Skeletal muscle tissue (tissue), 4 donors: ENCODE measurements around the gene FAM3A. TPM values are rescaled to one million over a fixed set of nuclear protein-coding genes. Genes with fewer than 3 reads are reported as not detected.
A peak's percentile ranks its signal among the peaks of the same experiment; 100 is the strongest.
"Not testable (repeated sequence)": the region's sequence is repeated elsewhere in the genome, so short reads cannot be mapped to it uniquely, and the experiment has no call there.

Experiments
- H3K27ac ChIP-seq: one replicate; pipeline ENCODE4 v1.7.0; 2013; ENCODE audit warnings: mild to moderate bottlenecking, low read depth, low read length, inconsistent platforms
- H3K27me3 ChIP-seq, 3 donors: one replicate each; pipeline ENCODE4 v1.7.0; 2013; ENCODE audit warnings: low read length in 3 of 3; ENCODE audit not compliant: control insufficient read depth in 3 of 3, insufficient read depth in 3 of 3
- H3K36me3 ChIP-seq, 3 donors: one replicate each; pipeline ENCODE4 v1.7.0; 2013; ENCODE audit warnings: low read length in 3 of 3; ENCODE audit not compliant: control insufficient read depth in 3 of 3, insufficient read depth in 3 of 3
- H3K4me1 ChIP-seq, 3 donors: one replicate each; pipeline ENCODE4 v1.7.0; 2013; ENCODE audit warnings: low read length in 3 of 3, mild to moderate bottlenecking in 3 of 3; ENCODE audit not compliant: control insufficient read depth in 3 of 3, insufficient read depth in 3 of 3
- H3K4me3 ChIP-seq, 3 donors: one replicate each; pipeline ENCODE4 v1.7.0; 2013; ENCODE audit warnings: low read length in 3 of 3
- H3K9ac ChIP-seq, 3 donors: one replicate each; pipeline ENCODE4 v1.7.0; 2013; ENCODE audit warnings: low read length in 3 of 3, mild to moderate bottlenecking in 3 of 3, moderate library complexity in 2 of 3, low read depth in 1 of 3
- H3K9me3 ChIP-seq, 3 donors: one replicate each; pipeline ENCODE4 v1.7.0; 2013; ENCODE audit warnings: low read length in 3 of 3; ENCODE audit not compliant: control insufficient read depth in 3 of 3
- total RNA-seq: library from RNA; depleted of rRNA; stranded (reverse); fragments of >200 nt; gene quantifications from one replicate; pipeline ENCODE4 v1.2.3, GENCODE V29; 2014
- donor health status: Osteomylitis.

FAM3A gene, protein sequence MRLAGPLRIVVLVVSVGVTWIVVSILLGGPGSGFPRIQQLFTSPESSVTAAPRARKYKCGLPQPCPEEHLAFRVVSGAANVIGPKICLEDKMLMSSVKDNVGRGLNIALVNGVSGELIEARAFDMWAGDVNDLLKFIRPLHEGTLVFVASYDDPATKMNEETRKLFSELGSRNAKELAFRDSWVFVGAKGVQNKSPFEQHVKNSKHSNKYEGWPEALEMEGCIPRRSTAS
- total RNA-seq, result 15.7 TPM

GRCh38 chrX:154515966-154516655 lies at the start of gene FAM3A:
TSS of gene FAM3A (minus strand) at chrX:154516232. CDS start at chrX:154515772, 460 bp downstream.
- Histone ChIP-seq H3K4me1 (peaks cover 11 to 16% (median 13%) of the 10 kb centered on the region in 3 donors), H3K4me3 (peak within 1 kb of the TSS; percentile 79 to 82 (median 79)), H3K27ac (peak within 1 kb of the TSS; percentile 91), H3K27me3 (no peaks in the 10 kb centered on the region), H3K9ac (peak within 1 kb of the TSS; percentile 86 to 88 (median 87)), H3K36me3 (no peaks in the 10 kb centered on the region), H3K9me3 (no peaks in the 10 kb centered on the region)

- not testable (repeated sequence) for H3K4me3 ChIP-seq, H3K9me3 ChIP-seq, H3K9ac ChIP-seq, H3K27ac ChIP-seq, H3K36me3 ChIP-seq, H3K4me1 ChIP-seq, H3K27me3 ChIP-seq
Observed at GRCh38 chrX:154562295-154562694, 46.3 kb upstream of the FAM3A start.

DNA sequence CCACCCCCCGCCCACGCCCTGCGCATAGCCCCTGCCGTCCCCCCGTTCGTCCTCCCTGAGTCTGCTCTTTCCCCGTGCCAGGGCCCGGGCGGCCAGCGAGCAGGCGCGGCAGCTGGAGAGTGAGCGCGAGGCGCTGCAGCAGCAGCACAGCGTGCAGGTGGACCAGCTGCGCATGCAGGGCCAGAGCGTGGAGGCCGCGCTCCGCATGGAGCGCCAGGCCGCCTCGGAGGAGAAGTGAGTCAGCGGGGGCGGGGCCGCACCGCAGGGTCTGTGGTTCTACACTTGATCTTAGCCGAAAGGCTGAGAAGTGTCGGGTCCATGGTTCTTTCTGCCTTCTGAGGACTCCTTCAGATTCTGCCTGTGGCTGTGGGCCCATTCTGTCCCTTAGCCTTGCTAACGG lies 44.3 kb upstream of the FAM3A start:
- not testable (repeated sequence) for H3K27me3 ChIP-seq, H3K9ac ChIP-seq, H3K4me3 ChIP-seq, H3K36me3 ChIP-seq, H3K4me1 ChIP-seq, H3K9me3 ChIP-seq, H3K27ac ChIP-seq

DNA sequence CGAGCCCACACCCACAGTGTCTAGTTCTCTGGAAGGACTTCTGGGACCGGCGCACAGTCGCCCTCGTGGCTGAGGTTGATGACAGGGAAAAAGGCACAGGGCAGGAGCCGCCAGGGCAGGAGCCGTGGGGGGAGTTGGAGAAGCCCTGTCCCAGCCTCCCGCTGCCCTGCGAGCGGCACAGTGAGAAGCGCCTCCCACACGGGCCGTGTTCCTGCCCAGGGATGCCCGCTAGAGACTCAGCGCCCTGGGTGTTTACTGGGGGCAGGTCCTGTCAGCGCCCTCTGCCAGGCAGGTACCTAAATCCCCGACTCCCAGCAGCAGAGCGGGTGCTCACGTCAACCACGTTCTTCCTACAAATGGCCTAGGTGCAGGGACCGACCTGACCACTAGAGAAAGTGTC lies 42.9 kb upstream of the FAM3A start:
- not testable (repeated sequence) for H3K27ac ChIP-seq, H3K4me1 ChIP-seq, H3K9ac ChIP-seq, H3K36me3 ChIP-seq, H3K27me3 ChIP-seq, H3K4me3 ChIP-seq, H3K9me3 ChIP-seq

GRCh38 chrX:154558060-154558690 lies 42.1 kb upstream of the FAM3A start:
- not testable (repeated sequence) for H3K4me1 ChIP-seq, H3K9ac ChIP-seq, H3K4me3 ChIP-seq, H3K27ac ChIP-seq, H3K9me3 ChIP-seq, H3K27me3 ChIP-seq
- H3K36me3 ChIP-seq, result peaks cover 2 to 12% (median 10%) of the 10 kb centered on the region in 3 donors

- not testable (repeated sequence) for H3K27me3 ChIP-seq, H3K9me3 ChIP-seq, H3K9ac ChIP-seq, H3K4me3 ChIP-seq, H3K27ac ChIP-seq
- peaks cover 6 to 14% (median 6%) of the 10 kb centered on the region in 3 donors for H3K4me1 ChIP-seq
- H3K36me3 ChIP-seq, result peaks cover 2 to 15% (median 10%) of the 10 kb centered on the region in 3 donors
Observed at GRCh38 chrX:154552112-154552806, 36.2 kb upstream of the FAM3A start.

DNA sequence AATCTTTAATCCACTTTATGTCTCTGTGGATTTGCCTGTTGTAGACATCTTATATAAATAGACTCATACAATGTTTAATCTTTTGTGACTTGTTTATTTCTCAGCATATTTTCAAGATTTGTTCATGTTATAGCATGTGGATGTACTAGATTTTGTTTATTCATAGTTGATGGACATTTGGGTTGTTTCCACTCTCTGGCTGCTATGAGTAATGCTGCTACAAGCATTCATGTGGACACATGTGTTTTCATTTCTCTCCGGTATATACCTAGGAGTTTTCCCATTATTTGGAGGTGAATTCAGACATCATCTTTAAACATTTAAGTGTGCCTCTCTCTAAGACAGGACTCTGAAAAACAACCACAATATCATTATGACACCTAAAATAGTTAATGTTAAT lies 33.7 kb upstream of the FAM3A start:
- Histone ChIP-seq H3K9me3 (no peaks in the 10 kb centered on the region), H3K9ac (no peak overlapping the region), H3K4me1 (peaks cover 12 to 22% (median 12%) of the 10 kb centered on the region in 3 donors), H3K4me3 (no peak overlapping the region), H3K36me3 (peaks cover 2 to 11% (median 10%) of the 10 kb centered on the region in 3 donors), H3K27me3 (no peaks in the 10 kb centered on the region), H3K27ac (no peak overlapping the region)

- Histone ChIP-seq H3K4me1 (peaks cover 12 to 28% (median 15%) of the 10 kb centered on the region in 3 donors), H3K4me3 (peak overlapping the region; percentile 79 to 85 (median 84)), H3K9ac (peak overlapping the region; percentile 63 to 81 (median 78)), H3K9me3 (no peaks in the 10 kb centered on the region), H3K27ac (peak overlapping the region; percentile 76), H3K27me3 (no peaks in the 10 kb centered on the region), H3K36me3 (peaks cover 0 to 3% (median 0%) of the 10 kb centered on the region in 3 donors)
Observed at GRCh38 chrX:154548028-154548316, 31.9 kb upstream of the FAM3A start.

DNA sequence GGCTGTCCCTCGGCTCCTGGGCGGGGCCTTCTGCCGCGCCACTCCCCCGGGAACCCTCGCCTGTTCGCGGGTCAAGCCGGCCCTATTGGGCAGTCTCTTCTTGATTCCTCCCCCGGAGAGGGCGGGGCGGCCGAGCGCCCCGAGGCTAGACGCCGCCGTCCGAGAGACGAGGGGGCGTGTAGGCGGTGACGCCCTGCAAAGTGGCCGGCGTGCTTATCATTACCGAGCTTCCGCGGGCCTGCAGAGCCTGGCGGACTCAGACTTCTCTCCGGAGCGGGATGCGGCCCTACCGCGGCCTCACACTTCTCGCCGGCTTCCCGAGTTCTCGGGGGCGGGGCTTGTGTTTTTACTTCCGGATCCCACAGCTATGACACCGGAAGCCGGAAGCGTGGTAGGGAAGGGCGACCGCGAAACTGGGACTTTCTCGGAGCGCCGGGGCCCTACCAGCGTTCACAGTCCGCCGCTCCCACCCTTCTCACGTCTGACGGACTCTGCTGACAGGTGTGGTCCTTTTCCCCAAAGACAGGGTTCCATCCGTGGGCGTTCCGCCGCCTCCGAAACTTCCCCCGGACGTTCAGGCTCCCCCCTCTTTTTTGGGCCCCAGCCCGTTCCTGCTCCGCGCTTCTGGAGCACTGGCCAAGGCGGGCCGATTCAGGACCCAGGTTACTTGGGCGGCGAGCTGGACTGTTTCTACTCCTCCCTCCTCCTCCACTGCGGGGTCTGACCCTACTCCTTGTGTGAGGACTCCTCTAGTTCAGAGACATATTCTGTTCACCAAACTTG lies 31.4 kb upstream of the FAM3A start, which contains the start of gene IKBKG:
Gene IKBKG (plus strand): TSS at position 376 of the 783 bp plus-strand sequence. CDS start 4,383 bp downstream, outside the sequence.
- H3K9ac ChIP-seq, result peak within 1 kb of the TSS; percentile 65 to 81 (median 78)
- H3K27ac ChIP-seq, result peak within 1 kb of the TSS; percentile 76
- H3K27me3 ChIP-seq, result no peaks in the 10 kb centered on the region
- H3K36me3 ChIP-seq, result peaks cover 0 to 3% (median 0%) of the 10 kb centered on the region in 3 donors
- H3K9me3 ChIP-seq, result no peaks in the 10 kb centered on the region
- peaks cover 15 to 33% (median 20%) of the 10 kb centered on the region in 3 donors for H3K4me1 ChIP-seq
- H3K4me3 ChIP-seq, result peak within 1 kb of the TSS; percentile 79 to 85 (median 84)
